ENCODE data around the gene LSAMP.

LSAMP gene

GRCh38 chr3:116111765-116112164 is 333.5 kb downstream of the LSAMP start:
- TF ChIP-seq, protein P1, sequence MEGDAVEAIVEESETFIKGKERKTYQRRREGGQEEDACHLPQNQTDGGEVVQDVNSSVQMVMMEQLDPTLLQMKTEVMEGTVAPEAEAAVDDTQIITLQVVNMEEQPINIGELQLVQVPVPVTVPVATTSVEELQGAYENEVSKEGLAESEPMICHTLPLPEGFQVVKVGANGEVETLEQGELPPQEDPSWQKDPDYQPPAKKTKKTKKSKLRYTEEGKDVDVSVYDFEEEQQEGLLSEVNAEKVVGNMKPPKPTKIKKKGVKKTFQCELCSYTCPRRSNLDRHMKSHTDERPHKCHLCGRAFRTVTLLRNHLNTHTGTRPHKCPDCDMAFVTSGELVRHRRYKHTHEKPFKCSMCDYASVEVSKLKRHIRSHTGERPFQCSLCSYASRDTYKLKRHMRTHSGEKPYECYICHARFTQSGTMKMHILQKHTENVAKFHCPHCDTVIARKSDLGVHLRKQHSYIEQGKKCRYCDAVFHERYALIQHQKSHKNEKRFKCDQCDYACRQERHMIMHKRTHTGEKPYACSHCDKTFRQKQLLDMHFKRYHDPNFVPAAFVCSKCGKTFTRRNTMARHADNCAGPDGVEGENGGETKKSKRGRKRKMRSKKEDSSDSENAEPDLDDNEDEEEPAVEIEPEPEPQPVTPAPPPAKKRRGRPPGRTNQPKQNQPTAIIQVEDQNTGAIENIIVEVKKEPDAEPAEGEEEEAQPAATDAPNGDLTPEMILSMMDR (conservative IDR thresholded peaks at IDR 0.05; ENCODE audit: low read depth): no peak
- POLR2A ChIA-PET (ENCODE audit: low non-redundant PET): no interaction called here
- CTCF ChIA-PET: no interaction called here
- no peak overlapping the region for H3K27ac ChIP-seq
- DNase-seq (ENCODE audit: low spot score): no peak

DNA sequence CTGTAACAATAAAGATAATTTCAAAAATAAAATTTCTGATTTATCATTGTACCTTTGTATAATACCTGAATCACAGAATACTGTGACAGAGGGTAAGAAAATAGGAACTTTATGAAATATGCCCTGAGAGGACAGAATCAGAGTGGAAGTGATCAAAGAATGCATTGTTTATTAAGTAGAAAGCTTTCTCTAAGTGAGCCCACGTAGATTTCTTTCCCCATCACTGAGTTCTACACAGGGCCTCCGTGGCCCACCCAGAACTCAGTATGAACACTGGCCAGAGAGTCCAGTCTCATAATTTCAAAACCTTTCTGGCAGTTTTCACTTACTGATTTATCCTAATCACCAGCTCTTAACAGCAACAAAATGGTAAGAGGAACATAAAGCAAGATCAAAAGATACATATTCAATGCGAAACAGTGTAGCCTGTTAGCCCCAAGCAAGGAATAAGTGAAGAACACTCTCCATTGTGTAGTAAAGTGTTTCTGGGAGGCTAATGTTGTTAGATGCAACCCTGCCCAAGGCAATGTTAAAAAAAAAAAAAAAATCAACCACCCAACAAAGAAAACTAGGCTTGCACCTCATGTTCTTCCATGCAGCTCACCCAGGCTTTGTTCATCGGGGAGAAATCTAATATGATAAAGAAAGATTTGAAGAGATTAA is 341.3 kb downstream of the LSAMP start:
- POLR2A ChIA-PET (ENCODE audit: low non-redundant PET): no interaction called here
- no peak for DNase-seq (ENCODE audit: low spot score)
- H3K27ac ChIP-seq: no peak overlapping the region
- CTCF ChIA-PET: no interaction called here
- TF ChIP-seq, protein P1 (conservative IDR thresholded peaks at IDR 0.05; ENCODE audit: low read depth): no peak

- ChIA-PET POLR2A (ENCODE audit: low non-redundant PET) (no interaction called here), CTCF (no interaction called here)
- no peak for DNase-seq (ENCODE audit: low spot score)
- TF ChIP-seq, protein P1 (conservative IDR thresholded peaks at IDR 0.05; ENCODE audit: low read depth): no peak
- H3K27ac ChIP-seq: no peak overlapping the region
These were observed 343.2 kb downstream of the LSAMP start for GRCh38 chr3:116102037-116102436.

GRCh38 chr3:116097226-116097625 is 348.1 kb downstream of the LSAMP start:
- ChIA-PET CTCF (no interaction called here), POLR2A (ENCODE audit: low non-redundant PET) (no interaction called here)
- TF ChIP-seq, protein P1 (conservative IDR thresholded peaks at IDR 0.05; ENCODE audit: low read depth): no peak
- H3K27ac ChIP-seq: no peak overlapping the region
- DNase-seq (ENCODE audit: low spot score): no peak

DNA sequence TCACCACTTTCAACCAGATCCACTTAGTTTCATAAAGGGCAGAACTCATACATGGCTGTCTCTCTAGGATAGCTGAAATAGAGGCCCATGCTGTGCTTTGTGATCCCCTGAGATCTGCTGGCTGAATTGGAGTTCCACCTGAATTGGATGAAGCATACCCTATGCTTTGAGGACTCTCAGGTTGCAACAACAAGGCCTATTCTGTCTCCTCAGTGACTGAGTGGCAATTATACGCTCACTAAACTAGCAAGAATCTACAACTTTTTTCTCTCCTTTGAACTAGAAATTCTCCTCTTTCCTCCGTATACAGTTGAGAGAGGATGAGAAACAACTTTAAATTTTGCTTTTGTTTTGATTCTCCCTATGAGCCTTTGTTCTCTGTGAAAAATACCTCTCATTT is 348.7 kb downstream of the LSAMP start:
- TF ChIP-seq, protein P1 (conservative IDR thresholded peaks at IDR 0.05; ENCODE audit: low read depth): no peak
- POLR2A ChIA-PET (ENCODE audit: low non-redundant PET): no interaction called here
- DNase-seq (ENCODE audit: low spot score): no peak
- CTCF ChIA-PET: no interaction called here
- no peak overlapping the region for H3K27ac ChIP-seq

GRCh38 chr3:116093374-116093773 is 351.9 kb downstream of the LSAMP start:
- DNase-seq (ENCODE audit: low spot score): no peak
- H3K27ac ChIP-seq: no peak overlapping the region
- ChIA-PET POLR2A (ENCODE audit: low non-redundant PET) (no interaction called here), CTCF (no interaction called here)
- TF ChIP-seq, protein P1 (conservative IDR thresholded peaks at IDR 0.05; ENCODE audit: low read depth): no peak
